Fibroblast of upper back skin (primary cell): ENCODE data around the gene GALNT16.

Experiments
- DNase-seq: peaks from one replicate; pipeline ENCODE4 v3.0.0-alpha.2; 2013

The GALNT16 gene

DNA sequence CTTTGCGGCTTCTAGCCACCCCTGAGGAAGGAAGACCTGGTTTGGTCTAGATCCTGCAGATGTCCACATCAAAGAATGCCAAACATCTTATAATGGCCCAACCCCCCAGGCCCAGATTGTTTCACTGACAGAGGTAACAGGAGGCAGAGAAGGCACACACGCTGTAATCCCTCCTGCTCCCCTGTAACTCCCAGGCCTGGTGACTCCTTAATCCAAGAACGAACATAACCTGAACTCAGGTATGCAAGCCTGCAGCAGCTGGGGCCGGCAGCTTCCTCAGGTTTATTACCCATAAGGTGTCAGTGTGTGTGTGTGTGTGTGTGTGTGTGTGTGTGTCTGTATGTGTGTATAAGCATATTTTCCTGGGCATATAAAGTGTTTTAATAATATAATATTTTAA, 85.4 kb downstream of the GALNT16 start:
- DNase-seq, result peak; percentile 3

DNA sequence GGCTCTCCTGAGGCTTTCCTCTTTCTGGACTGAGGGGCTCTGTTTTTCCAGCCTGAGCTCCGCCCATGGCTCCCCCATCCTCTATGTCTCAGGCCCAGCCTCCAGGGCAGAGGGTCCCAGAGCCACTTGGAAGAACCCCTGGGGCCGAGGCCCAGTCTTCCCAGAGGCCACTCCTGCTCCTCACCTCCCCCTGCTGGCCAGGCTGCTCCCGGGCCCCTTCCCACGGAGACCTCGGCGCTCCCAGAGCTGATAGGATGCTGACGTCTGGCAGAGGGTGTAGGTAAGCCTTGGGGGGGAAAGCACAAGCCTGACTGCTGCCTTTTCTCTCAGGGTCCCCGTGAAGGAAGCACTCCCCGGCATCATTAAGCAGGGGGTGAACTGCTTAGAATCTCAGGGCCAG, 86.8 kb downstream of the GALNT16 start:
- peak; percentile 16 for DNase-seq

DNA sequence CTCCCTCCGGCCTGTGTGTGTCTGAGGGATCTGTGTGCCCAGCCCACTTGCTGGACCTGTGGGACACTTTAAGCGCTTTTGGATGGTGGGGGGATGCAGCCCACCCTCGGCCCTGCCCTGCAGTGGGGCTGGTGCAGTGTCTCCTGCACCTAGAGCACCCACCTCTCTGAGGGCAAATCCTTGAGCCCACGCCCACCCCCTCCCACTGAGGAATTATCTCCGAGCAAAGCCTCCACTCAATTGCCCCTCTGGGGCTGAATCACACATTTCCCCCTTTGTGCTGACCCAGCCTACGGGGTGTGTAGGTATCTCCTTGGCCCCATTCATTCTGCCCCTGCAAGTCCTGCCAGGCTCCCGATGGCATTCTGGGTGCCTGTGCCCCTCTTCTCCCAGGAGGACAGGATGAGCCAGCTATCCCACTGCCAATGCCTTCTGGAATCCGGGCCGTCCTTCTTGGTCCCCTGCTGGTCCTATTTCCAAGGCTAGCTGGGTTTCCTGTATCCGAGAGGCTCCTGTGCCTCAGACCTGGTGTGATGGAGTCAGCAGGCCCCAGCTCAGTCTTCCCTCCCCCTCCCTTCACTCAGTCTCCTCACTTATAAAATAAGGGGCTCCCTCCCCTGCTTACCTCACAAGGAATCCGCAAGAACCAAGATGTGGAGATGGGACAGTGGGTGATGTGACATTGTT, 89.3 kb downstream of the GALNT16 start:
- no peak for DNase-seq

DNA sequence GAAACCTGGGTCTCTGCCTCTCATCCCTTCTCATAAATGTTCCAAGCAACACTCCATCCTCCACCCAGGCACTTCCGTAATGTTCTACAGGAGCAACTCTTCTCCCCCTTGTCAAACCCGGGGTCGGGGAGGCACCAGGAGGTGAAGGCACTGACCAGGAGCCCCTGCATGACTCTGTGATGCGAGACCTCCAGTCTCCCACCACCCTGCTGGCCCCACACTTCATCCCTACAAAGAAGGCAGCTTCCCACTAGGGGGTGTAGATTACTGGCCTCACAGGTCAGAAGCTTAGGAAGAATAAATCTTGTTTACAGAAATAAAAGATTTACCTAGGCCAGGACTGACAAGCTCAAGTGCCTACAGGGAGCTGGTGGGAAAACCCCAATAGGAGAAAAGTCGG, 90.9 kb downstream of the GALNT16 start:
- no peak for DNase-seq

GRCh38 chr14:69351385-69351784, 91.4 kb downstream of the GALNT16 start:
- no peak for DNase-seq

GRCh38 chr14:69351911-69352310, 92.0 kb downstream of the GALNT16 start:
- no peak for DNase-seq

GRCh38 chr14:69353168-69353567, 93.2 kb downstream of the GALNT16 start:
- no peak for DNase-seq

- no peak for DNase-seq
These were observed 94.6 kb downstream of the GALNT16 start for GRCh38 chr14:69354383-69355153.

DNA sequence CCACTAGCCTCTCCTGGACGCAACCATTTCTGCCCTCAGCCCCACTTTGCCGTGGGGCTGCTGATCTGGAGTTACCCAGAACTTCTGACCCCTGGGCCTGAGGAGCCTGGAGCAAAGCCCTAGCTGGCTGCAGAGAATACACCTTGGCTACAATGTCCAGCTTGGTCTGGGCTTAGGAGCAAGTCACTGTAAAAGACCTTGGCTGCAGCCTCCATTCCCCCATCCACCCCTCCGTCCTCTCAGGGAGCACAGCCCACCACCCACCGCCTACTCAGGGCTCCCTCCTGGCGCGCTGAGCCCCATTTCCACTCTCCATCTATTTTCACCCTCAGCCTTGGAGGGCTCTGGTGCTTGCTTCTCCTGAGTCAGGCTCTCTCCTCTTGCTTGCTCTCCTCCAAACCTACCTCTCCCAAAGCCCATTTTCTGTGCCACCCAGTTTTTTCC, 95.2 kb downstream of the GALNT16 start:
- no peak for DNase-seq

DNA sequence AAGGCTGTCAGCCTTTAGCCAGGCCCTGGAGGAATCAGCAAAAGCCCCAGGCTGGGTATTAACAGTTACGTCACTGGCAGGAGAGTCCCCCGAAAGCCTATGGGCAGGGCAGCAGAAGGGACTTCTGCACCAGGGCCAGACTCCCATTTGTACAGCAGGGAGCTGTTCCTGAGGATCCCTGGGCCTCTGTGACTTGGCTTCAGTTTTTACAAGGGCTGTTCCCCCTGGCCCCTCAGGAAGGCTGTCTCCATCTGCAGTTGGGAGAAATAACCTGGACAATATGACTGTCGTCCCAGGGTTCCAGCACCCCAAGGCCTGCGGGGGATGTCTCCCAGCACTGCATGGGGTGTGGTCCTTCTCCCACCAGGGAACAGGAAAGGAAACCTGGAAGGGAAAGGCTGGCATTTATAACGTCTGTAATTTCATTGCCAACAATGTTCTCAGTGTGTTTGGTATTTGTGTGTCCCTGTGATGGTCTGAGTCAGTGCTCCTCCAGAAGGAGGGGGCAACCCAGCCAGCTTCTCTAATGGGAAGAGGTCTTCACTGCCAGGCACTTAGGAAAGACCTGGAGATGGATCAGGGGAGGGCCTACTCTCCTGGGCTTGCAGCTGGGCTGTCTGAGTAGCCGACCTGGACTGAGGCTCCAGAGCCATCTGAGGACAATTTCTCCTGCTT, 95.8 kb downstream of the GALNT16 start:
- peak; percentile 50 for DNase-seq

- no peak for DNase-seq
These were observed 97.1 kb downstream of the GALNT16 start for GRCh38 chr14:69356903-69357543.

DNA sequence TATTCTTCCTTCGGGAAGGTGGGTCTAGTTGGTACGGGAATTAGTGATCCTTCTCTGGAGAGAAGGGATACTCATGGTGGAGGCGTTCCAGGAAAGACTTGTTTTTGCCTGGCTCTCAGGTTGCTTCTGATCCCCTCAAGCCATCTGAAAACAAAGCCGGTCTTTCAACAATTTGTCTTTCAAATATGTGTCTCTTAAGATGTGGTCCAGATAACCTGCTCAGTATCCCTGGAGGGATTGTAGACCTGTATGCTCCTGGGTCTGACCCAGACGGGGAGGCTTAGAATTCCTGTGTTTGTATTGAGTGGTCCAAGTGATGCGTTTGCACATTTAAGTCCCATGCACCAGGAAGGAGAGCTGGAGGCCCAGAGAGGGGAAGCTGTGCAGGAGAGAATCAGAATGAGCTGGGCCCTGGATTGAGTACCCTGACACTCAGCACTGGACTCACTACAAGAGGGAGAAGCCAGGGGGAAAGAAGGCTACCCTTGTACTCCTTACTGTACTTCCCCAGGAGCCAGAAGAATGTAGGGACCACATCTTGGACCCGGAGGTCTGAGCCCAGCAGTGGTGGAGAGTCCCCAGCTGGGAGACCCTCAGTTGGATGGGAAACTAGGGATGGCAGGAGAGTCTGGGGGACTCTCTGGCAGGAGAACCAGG, 97.7 kb downstream of the GALNT16 start:
- DNase-seq, result no peak

GRCh38 chr14:69358233-69358963, 98.4 kb downstream of the GALNT16 start:
- peak; percentile 3 for DNase-seq

DNA sequence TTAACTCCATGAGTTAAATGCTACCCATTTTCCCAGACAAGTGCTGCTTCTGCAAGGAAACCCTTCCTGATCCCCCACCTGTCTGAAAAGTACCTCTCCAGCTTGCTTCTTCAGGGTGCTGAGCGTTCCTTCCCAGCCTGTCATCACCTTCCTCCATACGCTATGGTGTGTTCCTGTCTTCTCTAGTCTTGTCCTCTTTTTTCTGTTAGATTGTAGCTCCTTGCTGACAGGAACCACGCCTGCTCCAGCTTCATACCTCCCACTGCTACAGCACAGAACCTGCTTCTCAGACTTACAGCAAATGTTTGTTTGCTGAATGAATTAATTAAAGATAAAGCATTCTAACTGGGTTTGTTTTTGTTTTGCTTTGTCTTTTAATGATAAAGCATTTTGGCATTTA, 99.0 kb downstream of the GALNT16 start:
- no peak for DNase-seq

DNA sequence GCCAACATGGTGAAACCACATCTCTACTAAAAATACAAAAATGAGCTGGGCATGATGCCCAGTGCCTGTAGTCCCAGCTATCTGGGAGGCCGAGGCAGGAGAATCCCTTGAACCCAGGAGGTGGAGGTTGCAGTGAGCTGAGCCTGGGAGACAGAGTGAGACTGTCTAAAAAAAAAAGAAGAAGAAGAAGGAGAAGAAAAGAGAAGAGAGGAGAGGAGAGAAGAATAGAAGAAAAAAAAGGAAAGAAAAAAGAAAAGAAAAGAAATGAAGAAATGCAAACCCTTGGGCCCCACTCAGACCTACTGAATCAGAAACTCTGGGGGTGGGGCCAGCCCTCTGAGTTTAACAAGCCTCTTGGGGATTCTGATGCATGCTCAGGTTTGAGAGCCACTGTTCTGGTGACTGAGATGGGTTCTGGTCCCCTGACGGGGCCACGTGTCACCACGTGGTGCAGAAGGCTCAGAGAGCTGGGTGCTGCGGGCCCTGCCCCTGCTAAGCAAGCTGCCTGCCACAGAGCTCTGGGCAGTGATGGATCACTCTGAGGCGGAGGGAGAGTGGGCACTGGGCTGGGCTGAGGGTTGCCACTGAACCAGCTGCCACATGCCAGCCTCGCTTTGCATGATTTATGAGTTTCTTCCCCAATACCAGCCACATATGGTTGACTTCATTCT, 100.6 kb downstream of the GALNT16 start:
- DNase-seq, result no peak

DNA sequence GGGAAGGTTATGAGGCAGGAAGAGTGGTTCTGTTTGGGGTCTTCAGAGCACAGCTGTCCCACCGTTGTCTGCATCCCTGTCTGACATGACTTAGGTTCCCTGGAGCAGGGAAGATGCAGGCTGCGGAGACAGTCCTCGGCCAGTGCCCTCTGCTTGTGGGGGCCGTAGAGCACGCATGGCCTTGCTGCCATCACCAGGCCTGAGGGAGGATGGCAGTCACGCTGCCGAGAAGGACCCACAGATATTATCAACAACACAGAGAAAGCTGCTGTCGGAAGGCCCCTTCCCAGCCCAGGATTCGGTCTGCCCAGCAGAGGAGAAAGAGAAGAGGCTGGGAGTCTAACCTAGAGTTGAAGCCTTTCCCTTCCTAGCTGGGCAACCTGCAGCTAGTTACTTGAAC, 103.1 kb downstream of the GALNT16 start:
- DNase-seq, result peak; percentile 27

GRCh38 chr14:69363964-69364363, 104.0 kb downstream of the GALNT16 start:
- no peak for DNase-seq

DNA sequence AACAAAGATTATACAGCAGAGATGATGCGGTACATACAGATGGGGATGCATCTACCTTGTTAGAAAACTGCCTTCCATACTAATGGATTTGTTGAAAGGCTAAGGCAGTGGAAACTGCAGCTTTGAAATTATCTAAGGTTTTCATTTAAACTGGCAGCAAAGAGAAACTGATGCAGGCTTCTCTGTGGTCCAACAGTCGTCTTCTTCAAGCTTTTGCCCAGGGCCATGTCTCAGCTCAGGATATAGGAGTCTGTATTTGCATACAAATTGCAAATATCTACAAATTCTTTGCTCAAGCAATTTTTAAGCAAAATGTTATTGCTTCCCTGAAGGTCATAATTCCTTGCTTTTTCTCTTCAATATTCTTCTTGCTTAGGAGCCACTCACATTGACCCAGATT, 104.4 kb downstream of the GALNT16 start:
- DNase-seq, result no peak

- no peak for DNase-seq
These were observed 106.1 kb downstream of the GALNT16 start for GRCh38 chr14:69366069-69366468.

DNA sequence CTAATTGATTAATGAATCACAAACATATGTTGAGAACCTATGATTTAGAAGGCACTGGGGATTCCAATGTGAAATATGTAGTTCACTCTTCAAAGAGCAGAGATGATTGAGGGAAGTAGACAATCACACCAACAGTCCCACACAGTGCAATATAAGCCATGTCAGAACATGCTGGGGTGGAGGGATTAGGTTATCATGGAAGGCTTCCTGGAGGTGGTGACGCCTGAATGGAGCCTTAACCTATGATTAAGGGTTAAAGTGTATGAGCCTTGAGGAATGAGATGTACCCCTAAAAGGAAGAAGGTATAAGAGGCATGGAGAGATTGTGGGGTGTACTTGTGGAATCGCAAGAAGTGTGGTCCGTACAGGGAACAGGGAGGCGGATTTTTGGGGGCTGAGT, 106.8 kb downstream of the GALNT16 start:
- no peak for DNase-seq

- DNase-seq, result no peak
These were observed 108.4 kb downstream of the GALNT16 start for GRCh38 chr14:69368381-69368780.

DNA sequence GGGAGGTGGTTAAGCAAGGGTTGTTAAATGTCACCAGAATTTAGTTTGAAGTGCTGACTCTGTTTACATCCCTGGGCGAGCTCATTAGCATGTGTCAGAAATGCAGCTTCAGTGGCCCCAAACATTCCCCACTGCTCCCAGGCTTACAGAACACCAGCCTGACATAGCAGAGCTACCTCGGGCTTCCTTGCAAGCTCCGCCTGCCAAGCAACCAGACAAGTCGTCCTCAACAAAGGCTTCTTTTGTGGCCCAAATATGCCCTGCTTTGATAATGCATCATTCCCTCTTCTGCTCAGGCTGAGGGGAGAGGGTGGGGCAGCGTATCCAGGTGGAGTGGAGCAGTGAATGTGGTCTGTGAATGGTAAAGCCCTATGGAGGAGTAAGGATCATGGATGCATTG, 110.1 kb downstream of the GALNT16 start:
- DNase-seq, result no peak
